B cell (primary cell): ENCODE results near the gene ABCG2.

ENCODE experiments used
- EZH2 ChIP-seq: IDR thresholded peaks from 2 replicates; pipeline ENCODE4 v1.6.1; 2012; ENCODE audit warnings: borderline replicate concordance, low read depth, mild to moderate bottlenecking, moderate library complexity, low read length; ENCODE audit not compliant: insufficient read depth, poor library complexity, severe bottlenecking
- TF ChIP-seq, protein P1 (sequence below): fragments of 200-600 bp; IDR thresholded peaks from one replicate; pipeline ENCODE4 v1.8.0; 2022; ENCODE audit warnings: antibody characterized with exemption, mild to moderate bottlenecking

DNA sequence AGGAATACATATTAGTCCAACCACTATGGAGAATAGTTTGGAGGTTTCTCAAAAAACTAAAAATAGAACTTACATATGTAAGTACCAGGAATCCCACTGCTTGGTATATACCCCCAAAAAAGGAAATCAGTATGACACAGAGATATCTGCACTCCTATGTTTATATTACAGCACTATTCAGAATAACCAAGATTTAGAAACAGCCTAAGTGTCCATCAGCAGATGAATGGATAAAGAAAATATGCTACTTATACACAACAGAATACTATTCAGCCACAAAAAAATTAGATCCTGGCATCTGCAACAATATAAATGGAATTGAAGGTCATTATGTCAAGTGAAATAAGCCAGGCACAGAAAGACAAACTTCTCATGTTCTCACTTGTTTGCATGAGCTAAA lies 27.5 kb upstream of the ABCG2 start:
- TF ChIP-seq, protein P1, sequence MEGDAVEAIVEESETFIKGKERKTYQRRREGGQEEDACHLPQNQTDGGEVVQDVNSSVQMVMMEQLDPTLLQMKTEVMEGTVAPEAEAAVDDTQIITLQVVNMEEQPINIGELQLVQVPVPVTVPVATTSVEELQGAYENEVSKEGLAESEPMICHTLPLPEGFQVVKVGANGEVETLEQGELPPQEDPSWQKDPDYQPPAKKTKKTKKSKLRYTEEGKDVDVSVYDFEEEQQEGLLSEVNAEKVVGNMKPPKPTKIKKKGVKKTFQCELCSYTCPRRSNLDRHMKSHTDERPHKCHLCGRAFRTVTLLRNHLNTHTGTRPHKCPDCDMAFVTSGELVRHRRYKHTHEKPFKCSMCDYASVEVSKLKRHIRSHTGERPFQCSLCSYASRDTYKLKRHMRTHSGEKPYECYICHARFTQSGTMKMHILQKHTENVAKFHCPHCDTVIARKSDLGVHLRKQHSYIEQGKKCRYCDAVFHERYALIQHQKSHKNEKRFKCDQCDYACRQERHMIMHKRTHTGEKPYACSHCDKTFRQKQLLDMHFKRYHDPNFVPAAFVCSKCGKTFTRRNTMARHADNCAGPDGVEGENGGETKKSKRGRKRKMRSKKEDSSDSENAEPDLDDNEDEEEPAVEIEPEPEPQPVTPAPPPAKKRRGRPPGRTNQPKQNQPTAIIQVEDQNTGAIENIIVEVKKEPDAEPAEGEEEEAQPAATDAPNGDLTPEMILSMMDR, result no peak
- no peak for TF ChIP-seq EZH2
